GM12872 (cell line): ENCODE data around the gene EHD4.

ENCODE experiments used
- CTCF ChIP-seq: IDR thresholded peaks from 3 replicates; pipeline ENCODE4 v1.5.1; 2011; ENCODE audit warnings: low read depth, mild to moderate bottlenecking, low read length, moderate library complexity; ENCODE audit not compliant: insufficient read depth

The EHD4 gene

DNA sequence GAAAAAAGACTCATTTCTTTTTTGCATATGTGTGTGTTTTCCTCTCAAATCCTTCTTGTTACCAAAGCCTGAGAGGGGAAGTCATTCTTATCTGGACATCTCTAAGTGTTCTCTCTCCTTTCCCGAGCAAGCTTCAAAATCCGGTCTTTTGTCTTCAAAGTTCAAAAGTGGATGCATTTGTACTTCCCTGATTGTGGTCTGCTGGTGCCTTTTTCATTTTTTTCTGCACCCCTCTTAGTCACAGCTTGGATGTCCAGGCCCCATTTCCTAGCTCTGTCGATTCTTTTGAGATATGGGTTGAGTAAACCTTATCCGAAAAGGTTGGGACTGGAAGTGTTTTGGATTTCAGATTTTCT lies 34.8 kb downstream of the EHD4 start:
- no peak for TF ChIP-seq CTCF

DNA sequence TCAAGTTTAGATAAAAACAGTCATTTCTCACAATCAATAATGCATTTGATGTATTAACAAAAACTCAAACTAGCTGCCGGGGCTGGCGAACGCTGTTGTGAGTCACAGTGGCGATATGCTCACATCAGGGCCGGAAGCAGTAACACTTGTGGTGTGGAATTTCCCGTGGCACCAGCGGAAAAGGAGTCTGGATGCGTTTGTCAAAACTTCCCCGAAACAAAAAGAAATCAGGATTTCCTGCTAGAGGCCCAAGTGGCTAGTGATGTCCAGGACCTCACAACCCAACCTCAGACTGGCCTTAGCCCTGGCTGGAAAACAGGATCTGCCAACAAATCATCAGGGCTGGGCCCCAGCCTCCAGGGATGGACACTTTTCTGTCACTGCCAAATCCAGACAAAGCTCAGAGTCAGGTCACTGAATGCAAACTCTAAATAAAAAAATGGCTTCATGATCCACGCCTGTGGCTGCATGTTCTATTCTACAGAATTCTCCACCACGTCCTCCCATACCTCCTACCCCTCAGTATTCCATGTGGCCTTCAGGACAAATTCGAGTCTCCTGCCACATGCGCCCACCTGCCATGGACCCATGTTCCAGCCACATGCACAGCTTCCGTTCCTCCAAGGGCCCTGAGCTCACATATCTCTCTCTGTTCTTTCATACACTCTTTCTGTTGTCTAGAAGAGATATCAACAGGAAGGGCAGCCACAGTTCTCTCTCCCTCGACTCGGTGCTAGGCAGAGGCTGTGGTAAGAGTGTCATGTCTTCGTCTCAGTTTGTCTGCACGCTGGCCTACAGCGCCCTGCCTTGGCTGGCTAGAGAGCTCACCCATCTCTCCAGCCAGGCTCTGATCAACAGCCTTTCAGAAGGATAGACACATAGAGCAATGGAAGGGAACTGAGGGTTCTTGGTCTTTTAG lies 35.4 kb downstream of the EHD4 start:
- TF ChIP-seq CTCF: peak; percentile 34

DNA sequence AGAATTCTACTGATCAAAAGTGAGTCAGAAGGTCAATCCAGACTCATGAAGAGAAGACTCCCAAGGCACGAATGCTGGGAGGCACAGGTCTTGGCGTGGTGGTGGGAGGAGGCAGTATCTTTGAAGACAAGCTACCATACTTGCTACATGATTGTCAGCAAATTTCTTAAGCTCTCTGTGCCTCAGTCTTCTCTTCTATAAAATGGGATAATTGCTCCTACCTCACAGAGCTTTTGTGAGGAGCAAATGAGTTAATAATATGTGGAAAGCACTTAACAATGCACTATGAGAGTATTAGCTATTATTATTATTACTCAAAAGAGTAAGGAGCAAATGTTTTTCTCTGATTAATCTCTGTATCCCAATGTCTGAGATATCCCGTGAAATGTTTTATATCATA lies 36.2 kb downstream of the EHD4 start:
- no peak for TF ChIP-seq CTCF

DNA sequence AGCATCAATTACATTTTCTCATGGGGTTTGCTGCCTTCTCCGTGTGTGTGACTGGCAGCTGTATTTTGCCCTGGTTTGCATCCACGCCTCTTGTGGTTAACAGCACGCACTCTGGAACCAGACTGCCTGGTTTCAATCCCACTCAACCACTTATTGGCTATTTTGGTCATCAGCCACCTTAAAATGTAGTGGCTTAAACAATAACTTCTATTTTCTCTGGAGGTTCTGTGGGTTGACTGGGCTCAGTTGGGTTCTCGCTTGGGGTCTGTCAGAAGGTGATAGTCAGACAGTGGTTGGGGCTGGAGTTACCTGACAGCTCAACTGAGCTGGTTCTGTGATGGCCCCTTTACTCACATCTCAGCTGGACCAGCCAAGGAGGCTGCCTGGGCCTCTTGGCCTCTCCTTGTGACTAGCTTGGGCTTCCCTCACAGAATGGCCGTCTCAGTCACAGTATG lies 36.8 kb downstream of the EHD4 start:
- TF ChIP-seq CTCF: no peak

GRCh38 chr15:41934843-41935242 lies 37.5 kb downstream of the EHD4 start:
- TF ChIP-seq CTCF: no peak

DNA sequence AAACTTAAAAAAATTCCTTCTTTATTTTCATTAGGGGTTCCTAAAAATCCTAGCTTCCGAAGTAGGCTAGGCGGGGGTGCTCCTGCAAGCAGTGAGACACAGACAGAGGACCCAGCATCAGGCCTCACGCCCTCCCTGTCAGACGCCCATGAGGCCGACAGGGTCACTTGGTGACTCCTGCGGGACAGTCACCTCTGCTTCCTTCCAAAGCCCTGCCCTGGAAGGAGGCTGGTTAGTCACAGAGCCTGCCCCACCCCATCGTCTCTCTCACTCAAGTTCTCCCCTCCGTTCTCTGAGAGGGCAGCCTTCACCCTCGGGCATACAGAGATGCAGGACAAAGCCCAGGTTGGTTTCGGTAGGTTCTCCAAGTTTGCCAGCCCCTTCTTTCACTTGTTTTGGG lies 38.6 kb downstream of the EHD4 start:
- TF ChIP-seq CTCF: no peak

DNA sequence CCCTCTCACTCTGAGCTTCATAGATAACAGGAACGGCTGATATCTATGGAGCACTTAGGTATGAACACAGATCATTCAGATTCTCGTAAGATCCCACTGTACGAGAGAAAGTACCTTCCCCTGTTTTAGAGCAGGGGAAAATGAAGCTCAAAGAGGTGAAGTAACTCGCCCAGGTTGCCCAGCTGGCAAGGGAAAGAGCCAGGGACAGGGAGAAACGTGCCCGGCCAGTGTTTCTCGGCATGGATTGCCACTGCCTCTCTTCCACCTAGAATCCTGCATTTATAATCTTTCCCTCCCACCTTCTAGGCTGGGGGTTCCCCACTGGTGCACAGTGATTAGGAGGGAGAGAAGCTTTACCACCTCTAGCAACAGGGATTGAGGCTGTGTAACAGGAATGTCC lies 39.0 kb downstream of the EHD4 start:
- no peak for TF ChIP-seq CTCF
